ENCODE data around the gene BCL2L14.

DNA sequence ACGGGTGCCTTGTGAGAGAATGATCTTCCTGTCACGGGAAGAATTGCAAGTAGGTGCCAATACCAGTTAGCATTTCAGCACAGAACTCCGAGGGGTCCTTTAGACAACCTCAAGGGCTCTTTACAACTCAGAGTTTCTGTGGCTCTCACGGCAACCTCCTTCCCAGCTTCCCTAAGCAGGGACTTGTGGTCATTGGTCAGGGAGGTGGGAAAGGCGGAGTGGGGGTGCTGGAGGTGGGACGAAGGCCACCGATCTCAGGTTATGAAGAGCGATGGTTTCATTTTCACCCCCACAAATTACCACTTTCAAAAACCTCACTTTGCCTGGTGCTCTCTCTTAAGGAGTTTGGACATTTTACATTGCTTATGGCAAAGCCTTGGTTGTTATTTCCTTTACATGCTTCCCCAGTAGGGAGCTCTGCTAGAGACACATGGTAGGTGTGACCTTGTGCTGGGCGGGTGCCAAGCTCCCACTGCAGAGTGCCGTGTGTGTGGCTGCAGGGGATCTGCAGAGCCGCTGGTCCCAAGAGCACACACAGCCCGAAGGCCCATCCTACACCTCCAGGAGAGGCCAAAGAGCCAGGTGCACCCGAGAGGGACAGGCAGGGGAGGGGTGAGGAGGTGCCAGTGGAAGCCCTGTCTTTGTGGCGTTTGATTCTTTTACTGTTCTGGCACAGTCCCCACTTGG lies 21.4 kb downstream of the BCL2L14 start:
- TF ChIP-seq, protein P1, sequence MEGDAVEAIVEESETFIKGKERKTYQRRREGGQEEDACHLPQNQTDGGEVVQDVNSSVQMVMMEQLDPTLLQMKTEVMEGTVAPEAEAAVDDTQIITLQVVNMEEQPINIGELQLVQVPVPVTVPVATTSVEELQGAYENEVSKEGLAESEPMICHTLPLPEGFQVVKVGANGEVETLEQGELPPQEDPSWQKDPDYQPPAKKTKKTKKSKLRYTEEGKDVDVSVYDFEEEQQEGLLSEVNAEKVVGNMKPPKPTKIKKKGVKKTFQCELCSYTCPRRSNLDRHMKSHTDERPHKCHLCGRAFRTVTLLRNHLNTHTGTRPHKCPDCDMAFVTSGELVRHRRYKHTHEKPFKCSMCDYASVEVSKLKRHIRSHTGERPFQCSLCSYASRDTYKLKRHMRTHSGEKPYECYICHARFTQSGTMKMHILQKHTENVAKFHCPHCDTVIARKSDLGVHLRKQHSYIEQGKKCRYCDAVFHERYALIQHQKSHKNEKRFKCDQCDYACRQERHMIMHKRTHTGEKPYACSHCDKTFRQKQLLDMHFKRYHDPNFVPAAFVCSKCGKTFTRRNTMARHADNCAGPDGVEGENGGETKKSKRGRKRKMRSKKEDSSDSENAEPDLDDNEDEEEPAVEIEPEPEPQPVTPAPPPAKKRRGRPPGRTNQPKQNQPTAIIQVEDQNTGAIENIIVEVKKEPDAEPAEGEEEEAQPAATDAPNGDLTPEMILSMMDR (IDR thresholded peaks at IDR 0.05; ENCODE audit: poor library complexity) = no peak
- TF ChIP-seq EZH2 (IDR thresholded peaks at IDR 0.05; ENCODE audit: borderline replicate concordance) (no peak), EZH2phosphoT487 (IDR thresholded peaks at IDR 0.05; ENCODE audit: low read depth, severe bottlenecking, unreplicated experiment) (no peak)

Measured in hepatocyte (in vitro differentiated cells).